Hypothalamus (tissue), 51 donors: ENCODE results near the gene CLTRN.
"Not testable (repeated sequence)": the region's sequence is repeated elsewhere in the genome, so short reads cannot be mapped to it uniquely, and the experiment has no call there.

Experiments
- DNase-seq, 51 donors: peaks; one replicate each; lab custom pipeline; 2025; lab: John Stamatoyannopoulos, UW

Gene CLTRN

DNA sequence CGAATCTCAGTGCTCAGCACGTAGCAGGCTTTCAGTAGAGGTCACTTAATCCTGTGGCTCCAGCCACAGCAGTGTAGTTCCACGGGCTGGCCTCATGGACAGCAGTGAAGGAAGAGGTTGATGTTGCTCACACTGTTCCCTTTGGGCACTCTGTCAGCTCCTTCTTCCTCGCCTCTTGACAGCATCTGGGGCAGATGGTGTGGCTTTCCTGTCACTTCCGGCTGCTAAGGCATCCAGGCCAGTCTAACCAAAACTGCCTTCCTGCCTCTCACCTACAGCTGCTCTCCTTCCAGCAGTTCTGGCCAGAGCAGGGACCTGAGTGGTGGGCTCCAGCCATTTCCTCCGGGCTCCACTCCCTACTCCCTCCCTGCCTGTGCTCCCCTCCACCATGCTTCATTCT lies 9.8 kb downstream of the CLTRN start:
- not testable (repeated sequence) for DNase-seq

DNA sequence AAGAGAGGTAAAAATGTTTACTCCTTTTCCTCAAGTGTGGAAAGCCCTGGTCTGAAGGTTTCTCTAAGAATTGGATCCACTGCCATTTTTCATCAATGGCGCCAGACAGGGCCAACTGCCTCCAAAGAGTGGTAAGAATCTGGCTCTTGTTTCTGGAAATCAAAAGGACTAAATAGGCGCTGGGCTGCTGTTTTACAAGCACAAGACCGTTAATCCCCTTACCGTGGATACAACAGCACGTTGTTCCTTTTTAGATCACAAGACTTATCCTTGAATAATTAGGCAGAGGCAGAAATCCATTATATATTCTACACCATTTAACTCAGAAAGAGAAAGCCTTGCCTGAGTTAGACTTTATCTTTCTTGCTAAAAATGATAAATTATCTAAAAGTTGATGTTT lies 10.6 kb downstream of the CLTRN start:
- peak in 2 of 51 donors; percentile 1 to 3 for DNase-seq

DNA sequence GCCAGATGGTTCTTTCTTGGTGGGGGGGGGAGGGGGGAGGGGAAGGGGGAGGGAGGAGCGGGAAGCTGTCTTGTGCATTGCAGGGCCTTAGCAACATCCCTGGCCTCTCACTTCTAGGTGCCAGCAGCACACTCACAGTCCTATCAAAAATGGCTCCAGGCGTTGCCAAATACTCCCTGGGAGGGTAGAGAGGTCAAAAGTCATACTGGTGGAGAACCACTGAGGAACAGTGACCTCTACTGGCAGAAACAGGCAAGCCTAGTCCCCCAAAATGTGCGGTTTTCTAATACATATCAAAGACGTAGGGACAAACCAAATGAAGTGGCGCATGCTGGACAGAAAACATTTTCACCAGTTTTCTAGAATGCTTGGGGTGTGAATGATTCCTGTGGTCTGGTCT lies 17.1 kb downstream of the CLTRN start:
- not testable (repeated sequence) for DNase-seq

DNA sequence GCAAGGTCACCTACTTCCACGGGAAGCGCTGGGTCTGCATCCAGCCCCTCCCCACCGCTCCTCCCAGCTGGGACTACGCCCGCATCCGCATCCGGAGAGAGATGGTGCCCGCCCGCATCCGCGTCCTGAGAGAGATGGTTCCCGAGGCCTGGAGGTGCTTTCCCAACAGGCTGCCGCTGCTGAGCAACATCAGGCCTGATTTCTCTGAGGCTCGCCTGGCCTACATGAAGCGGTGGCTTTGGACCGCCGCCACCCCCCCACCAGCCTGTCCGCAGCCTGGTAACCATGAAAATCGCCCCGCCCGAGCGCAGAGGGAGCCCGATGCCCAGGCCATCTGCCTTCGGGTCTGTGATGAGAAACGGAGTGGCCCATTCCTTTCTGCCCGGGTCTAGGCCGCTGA lies 18.1 kb downstream of the CLTRN start:
- no peak for DNase-seq

DNA sequence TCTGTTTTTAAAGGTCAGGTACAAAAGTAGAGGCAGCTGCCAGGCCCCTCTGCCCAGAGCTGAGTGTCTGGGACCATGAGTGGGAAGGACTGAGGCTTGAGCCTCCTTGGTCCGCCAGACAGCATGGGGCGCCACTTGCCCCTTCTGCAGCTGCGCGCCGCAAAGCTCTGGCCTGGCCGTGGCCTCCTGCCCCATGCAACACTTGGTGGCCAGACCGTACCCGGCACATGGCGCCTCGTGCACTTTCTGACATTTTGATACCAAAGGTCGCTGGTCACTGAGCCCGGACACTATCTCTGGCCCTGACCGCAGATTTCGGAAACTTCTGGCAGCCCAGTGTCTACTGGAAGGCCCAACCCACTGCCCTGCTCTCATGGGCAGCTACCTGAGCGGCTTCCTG lies 18.6 kb downstream of the CLTRN start:
- DNase-seq = no peak

DNA sequence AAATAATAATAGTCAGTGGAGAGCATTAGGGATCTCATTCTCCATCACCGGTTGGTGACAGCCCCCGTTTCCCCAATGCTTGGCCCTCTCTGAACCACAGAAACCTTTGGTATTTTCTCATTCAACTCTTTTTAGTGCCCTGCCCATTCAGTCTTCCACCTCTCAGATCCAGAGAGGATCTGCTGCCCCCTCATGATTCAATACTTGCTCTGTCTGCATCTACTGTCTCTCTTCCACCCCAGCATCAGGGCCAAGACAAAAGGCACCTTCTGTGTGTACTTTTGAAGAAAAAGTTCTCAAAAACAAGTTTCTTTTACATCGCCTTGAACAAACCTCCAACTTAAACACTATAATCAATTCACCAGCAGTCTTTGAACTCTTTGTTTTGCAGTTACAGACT lies 19.3 kb downstream of the CLTRN start:
- no peak for DNase-seq

DNA sequence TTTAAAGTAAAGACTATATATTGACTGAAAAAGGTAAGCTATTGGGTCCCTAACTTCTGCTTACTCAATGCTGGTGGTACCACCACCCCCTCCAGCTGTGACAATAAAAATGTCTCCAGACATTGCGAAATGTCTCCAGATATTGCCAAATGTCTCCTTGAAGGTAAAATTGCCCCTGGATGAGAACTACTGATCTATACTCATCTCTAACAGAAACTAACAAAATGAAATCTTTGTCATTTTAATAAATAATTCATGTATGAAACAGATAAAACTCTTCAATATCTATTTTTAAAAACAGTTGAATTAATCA lies 20.1 kb downstream of the CLTRN start:
- no peak for DNase-seq

DNA sequence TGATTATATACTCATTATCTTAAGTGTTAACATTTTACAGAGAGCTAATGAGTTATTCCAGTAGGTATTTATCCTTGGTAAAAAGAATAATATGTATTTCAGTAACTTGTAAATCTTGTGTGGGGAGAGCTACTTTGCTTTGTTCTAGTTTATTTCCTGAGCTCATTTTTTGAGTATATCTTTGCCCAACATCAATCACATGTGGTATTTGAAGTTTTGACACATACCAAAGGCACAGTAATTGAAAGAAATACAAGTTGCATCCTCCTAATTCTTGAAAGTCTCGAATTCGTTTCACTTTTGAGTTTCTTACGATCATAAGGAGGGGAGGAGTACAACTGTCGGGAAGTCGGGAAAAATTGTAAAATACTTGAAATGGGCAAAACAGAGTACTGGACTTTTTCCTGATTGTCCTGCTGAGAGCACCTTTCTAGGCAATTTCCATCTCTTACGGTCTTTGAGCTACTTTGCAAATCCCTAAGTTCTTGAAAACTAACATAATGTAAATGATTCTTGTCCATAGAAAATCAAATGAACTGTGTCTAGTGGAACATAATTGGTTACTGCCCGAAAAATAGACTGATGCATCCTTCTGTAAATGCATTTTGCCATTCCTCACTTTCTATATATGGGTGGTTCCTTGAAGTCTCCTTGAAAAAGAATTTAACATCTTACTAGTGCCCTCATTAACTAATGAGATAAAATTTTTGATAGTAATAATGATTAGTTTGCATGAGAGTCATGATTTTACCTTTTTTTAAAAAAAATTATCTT lies 20.6 kb downstream of the CLTRN start:
- DNase-seq = no peak

DNA sequence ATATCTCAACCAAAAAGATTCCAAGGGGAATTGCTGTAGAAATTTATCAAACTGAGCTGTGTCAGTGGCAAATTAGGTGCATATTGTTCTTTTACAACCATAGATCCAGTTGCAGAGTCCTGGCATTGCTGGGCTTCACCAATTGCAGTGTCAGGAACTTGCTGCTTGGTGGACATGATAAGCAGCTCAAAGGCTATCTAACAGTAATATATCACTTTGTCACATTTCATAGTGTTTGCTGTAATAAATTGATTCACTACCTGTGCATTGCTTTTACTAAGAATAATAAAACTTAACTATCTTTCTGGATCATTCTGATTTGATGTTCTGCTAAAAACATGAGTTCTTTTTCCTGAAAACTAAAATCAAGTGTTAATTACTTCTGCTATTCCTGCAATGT lies 33.0 kb downstream of the CLTRN start:
- no peak for DNase-seq

DNA sequence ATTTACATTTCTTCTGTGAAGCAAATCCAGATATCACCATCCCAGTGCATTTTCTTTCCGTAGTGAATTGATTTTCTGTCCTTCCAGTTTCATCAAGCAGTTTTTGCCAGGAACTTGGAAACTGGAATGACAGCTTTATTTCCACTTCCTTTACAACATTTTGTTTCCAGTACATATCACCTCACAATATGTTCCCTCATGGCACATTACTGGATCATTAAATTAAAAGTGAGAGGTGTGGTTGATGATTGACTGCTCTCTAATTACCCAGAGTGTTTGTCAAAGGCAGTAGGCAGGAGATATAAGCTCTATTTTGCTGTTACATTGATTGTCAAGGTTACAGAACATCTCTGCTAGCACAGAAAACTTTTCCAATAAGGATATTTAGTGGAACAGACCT lies 41.6 kb downstream of the CLTRN start:
- no peak for DNase-seq

DNA sequence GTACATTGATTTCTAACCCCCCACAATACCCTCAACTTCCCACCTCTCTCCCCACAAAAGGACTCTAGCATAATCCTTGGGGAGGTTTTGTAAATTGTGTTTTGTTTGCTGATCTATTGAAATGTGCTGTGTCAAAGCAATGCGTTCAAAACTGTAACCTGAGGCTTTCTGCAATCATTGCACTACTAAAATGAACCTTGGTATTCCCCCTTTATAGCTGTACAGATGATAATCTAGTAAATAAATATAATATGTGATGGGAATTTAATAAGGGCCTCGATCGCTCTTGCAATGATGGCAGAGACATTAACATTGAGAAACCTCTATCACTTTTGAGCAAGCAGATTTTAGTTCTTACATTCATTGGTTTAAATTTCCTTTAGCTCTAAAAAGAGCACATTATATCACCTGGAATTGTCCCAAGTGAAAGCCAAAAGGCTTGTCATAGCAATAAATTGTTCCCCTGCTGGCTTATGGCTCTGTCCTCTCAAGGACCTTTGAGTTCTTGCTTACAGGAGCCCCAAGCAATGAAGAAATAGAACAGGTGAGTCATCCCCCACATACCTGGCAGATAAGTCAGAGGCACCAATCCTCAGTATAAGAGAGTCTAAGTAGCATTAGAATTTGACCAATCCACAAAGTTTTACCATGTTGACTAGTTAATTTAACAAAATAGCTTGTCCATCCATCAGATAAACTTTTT lies 45.4 kb downstream of the CLTRN start:
- no peak for DNase-seq

DNA sequence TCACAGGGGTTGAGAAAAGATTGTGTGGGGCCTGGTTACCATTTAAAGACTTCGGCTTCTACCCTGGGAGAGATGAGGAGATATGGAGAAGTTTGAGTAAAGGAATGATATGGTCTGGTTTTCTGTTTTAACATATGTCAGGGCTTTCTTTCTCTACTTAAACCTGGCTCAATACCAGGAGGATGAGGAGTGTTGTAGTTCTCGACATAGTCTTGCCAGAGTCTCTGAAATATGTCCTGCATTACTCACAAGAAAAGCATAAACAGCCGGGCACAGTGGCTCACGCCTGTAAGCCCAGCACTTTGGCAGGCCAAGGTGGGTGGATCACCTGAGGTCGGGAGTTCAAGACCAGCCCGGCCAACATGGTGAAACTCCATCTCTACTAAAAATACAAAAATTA lies 47.5 kb downstream of the CLTRN start:
- DNase-seq = no peak

DNA sequence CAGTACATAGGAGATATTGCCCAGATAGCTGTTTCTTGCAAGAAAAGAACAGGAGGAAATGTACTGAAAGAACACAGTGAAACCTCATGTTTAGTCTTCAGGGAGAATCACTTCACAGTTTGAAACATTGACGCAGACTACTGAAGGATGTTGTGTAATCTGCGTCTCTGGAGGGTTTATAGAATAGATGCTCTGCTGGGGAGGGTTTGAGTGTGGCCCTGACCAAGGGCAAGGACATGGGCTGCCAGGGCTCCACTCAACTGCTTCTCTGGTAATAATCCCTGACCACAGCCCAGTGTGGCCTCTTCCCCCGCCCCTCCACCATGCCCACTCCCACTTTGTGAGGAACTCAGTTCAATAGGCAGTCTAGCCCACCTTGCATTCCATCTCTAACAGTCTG lies 48.1 kb downstream of the CLTRN start:
- DNase-seq = no peak

DNA sequence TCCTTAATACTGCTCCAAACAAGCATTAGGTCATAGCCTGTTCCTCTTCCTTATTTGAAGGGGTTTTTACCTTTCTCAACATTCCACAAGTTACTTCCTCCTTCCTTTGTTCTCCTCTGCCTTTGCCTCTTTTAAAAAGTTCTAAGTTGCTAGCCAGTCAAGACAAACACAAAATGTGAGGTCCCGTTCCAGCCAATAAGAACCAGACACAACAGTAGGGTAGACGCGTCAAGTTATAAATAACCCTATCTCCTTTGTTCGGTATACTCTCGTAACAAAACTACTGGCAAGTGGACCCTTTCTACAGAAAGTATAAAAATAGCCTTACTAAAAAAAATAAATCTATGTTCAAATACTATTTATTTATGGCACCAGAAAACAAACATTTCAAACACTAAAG lies 57.5 kb downstream of the CLTRN start:
- DNase-seq = no peak

DNA sequence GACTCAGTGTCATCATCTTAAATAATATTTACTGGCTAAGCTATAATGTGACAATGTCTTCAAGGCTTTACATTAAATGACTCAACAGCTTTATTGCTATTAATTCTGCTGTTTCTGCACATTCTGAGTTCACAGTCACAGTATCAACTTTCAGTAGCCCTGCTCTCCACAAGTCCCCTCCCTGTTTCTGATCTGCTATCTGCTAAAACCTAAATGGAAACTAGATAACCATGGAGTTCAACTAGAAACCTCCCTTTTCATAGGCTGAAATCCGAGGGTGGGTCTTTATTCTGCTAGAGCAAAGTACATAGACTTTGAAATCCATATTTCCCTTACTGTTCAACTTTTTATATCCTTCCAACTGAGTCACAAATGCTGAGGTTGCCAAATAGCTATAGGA lies 58.5 kb downstream of the CLTRN start:
- no peak for DNase-seq

DNA sequence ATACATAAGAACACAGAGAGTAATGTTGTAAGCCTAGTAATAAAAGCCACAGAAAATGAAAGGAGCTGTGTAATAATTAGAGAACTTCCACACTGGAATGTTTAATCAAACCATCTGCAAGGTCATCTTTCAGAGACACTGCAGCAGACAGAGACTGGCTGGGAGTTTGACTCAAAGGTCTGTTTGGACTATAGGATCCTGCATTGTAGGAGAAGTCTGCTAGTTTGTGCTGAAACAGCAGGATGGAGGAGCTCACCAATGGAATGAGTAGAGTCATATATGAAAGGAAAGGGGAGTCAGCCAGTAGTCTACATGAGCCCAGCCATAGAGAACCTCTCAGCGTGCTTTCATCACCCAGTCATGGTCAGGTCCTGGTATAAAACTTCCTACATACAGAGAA lies 59.4 kb downstream of the CLTRN start:
- no peak for DNase-seq

DNA sequence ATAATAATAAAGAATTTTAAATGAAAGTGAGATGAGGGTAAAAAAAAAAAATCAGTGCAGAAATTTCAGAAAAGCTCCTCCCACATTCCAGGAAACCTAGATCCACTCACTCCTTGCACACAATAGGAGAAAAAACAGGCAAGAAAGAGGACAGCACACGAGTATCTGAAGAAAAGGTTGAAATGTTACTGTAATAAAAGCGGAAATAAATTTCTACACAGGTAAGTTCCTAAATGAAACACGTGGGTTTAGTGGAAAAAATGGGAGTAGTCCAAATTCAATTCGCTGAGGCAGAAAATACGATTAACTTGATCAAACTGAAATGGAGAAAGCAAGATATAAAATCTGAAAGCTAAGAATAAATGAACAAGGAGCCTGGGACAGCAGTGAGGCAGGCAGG lies 61.8 kb downstream of the CLTRN start:
- no peak for DNase-seq

DNA sequence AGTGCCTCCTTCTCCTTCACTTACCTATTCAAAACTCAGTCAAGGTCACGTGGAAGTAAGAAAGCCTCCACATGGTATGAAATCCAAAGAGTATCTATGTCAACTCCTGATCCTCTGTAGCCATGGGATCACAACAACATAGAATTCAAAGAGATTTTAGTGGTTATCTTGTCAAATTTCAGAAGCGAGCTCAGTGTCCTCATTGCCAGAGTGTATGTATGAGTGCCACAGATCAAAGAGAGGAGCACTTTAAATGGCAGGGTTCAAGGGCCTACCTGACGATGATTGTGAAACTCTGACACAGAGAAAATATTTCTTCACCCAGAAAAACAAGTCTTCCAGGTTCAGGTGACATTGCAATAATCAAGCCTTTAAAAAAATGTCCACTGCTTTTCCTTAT lies 62.7 kb downstream of the CLTRN start:
- no peak for DNase-seq

DNA sequence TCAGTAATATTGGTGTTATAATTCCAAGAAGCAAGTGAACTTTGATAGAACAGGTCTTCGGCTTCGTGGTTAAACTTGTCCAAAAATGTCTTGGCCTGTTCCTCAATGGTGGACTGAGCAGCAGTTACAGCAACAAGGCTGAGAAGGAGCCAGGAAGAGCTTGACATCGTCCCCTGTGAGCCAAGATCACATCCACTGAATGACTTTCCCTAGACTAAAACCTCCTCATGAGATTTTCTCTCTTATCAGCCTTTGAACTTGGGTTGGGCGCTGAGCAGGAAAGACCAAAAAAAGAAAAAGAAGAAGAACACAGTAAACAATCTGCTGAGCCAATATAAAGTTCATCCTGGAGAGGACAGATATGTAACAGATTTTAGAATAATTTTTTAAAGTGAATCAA lies 63.9 kb downstream of the CLTRN start, which contains the start of gene ACE2:
ACE2 (minus strand) TSS at position 216 of the 400 bp plus-strand sequence; CDS start at position 167, 49 bp downstream.
- no peak for DNase-seq

DNA sequence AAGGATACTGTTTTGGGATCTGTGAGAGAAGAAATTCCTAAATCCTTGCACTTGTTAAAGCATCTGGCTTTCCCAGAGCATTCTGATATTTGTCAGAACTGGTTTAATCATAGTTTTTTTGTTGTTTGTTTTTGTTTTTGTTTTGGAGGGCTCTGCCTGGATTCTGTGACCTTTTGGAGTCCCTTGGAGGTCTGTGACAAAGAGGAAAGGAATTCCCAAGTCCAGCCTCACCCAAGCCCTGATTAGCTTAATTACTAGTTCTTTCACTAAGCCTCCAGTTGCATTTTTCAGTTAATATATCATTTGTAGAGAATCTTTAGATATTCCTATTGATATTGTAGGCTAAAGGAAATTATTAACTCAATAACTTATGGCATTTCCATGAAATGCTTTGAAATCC lies 64.6 kb downstream of the CLTRN start:
- no peak for DNase-seq

DNA sequence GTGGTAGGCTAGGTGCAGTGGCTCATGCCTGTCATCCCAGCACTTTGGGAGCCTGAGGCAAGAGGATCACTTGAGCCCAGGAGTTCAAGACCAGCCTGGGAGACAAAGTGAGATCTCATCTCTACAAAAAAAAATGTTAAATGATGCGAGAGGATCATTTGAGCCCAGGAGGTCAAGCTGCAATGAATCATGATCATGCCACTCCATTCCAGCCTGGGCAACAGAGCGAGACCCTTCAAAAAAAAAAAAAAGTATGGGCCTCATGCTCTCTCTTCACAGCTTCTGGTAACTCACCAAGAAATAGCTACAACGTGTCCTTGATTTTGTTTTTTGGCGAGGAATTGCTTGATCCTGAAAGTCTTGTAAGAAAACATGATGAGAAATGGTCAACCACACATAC lies 65.1 kb downstream of the CLTRN start:
- no peak for DNase-seq

DNA sequence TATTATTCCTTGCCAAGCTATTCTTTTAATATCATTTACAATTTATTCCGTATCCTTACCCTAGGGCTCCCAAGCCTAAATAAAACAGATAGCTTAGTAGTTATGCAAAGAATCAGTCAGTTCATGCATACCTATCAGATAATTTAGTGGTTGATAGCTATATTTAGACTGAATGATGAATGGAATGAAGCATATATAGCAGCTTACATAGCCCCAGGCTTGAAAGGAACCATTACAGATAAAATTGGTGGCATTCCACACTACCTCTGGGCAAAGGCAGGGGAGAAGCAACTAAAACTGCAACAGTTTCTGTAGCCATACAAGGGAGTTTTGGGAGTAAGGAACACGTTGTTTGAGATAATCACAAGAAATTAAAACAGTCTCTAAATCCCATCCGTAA lies 66.6 kb downstream of the CLTRN start:
- no peak for DNase-seq

DNA sequence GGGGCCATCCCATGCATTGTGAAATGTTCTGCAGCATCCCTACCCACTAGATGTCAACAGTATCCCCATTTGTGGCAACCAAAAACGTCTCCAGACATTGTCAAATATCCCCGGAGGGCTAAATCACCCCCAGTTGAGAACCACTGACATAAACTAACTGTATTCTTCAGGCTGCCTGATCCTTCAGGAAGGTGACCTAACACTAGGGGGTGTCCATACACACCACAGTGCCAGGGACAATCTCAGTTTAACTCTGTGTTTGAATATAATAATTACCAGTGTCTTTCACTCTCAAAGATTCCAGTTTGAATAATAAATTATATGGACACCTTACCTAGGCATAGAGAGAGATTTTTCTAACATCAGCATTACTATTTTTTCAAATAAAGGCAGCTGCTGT lies 70.2 kb downstream of the CLTRN start:
- DNase-seq = no peak
